ENCODE data around the gene SLC25A30.

The SLC25A30 gene

DNA sequence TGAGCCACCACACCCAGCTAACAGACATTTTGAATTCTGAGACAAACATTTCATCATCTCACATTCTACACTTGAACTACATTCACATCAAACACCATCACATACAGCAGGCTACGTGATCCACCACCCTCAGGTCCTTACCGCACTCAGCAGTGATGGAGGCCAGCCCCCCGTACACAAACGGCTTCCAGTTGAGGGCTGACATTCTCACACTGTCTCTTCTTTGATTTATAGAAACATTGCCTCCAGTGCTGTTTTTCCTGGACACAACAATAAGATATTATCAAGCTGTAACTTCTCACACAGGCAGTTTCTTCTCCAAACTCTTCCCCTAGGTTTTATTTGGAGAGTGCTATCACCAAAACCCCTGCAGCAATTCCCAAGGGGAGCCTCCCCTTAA lies 7.0 kb downstream of the SLC25A30 start:
- no peak for DNase-seq
- Histone ChIP-seq H3K36me3 (ENCODE audit: insufficient read depth, low read length) (peaks cover 13% of the 10 kb centered on the region; the same call in 1 of the 2 replicates), H3K4me1 (ENCODE audit: insufficient read depth, low read length) (peaks cover 5% of the 10 kb centered on the region), H3K4me2 (ENCODE audit: insufficient read depth, low read length) (no peak overlapping the region), H3K27ac (ENCODE audit: low read length) (no peak overlapping the region), H3K4me3 (ENCODE audit: low read depth in 1 of 2, low read length in 2 of 2) (no peak overlapping the region), H4K20me1 (ENCODE audit: insufficient read depth, low read length) (no peaks in the 10 kb centered on the region), H3K9ac (ENCODE audit: low read depth, low read length) (no peak overlapping the region), H2AFZ (ENCODE audit: low read depth, low read length) (no peak overlapping the region), H3K9me3 (ENCODE audit: insufficient read depth, low read length, severe bottlenecking) (no peaks in the 10 kb centered on the region), H3K79me2 (ENCODE audit: insufficient read depth, low read length) (peaks cover 4% of the 10 kb centered on the region; the same call in 1 of the 2 replicates), H3K27me3 (ENCODE audit: insufficient read depth, low read length, poor library complexity) (no peaks in the 10 kb centered on the region)
- no peak for ATAC-seq (ENCODE audit: insufficient read depth, low read depth)
- TF ChIP-seq, protein P1, sequence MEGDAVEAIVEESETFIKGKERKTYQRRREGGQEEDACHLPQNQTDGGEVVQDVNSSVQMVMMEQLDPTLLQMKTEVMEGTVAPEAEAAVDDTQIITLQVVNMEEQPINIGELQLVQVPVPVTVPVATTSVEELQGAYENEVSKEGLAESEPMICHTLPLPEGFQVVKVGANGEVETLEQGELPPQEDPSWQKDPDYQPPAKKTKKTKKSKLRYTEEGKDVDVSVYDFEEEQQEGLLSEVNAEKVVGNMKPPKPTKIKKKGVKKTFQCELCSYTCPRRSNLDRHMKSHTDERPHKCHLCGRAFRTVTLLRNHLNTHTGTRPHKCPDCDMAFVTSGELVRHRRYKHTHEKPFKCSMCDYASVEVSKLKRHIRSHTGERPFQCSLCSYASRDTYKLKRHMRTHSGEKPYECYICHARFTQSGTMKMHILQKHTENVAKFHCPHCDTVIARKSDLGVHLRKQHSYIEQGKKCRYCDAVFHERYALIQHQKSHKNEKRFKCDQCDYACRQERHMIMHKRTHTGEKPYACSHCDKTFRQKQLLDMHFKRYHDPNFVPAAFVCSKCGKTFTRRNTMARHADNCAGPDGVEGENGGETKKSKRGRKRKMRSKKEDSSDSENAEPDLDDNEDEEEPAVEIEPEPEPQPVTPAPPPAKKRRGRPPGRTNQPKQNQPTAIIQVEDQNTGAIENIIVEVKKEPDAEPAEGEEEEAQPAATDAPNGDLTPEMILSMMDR (IDR thresholded peaks at IDR 0.05; ENCODE audit: borderline replicate concordance, extremely low read depth, low read length, poor library complexity, severe bottlenecking) = no peak
- no peak for TF ChIP-seq EZH2 (IDR thresholded peaks at IDR 0.05; ENCODE audit: borderline replicate concordance, low read depth, low read length, severe bottlenecking)

GRCh38 chr13:45410466-45410865 lies 7.7 kb downstream of the SLC25A30 start:
- Histone ChIP-seq H3K9me3 (ENCODE audit: insufficient read depth, low read length, severe bottlenecking) (no peaks in the 10 kb centered on the region), H3K4me2 (ENCODE audit: insufficient read depth, low read length) (no peak overlapping the region), H3K27me3 (ENCODE audit: insufficient read depth, low read length, poor library complexity) (no peaks in the 10 kb centered on the region), H3K79me2 (ENCODE audit: insufficient read depth, low read length) (peaks cover 4% of the 10 kb centered on the region; the same call in 1 of the 2 replicates), H4K20me1 (ENCODE audit: insufficient read depth, low read length) (no peaks in the 10 kb centered on the region), H3K4me3 (ENCODE audit: low read depth in 1 of 2, low read length in 2 of 2) (no peak overlapping the region), H2AFZ (ENCODE audit: low read depth, low read length) (no peak overlapping the region), H3K27ac (ENCODE audit: low read length) (no peak overlapping the region), H3K9ac (ENCODE audit: low read depth, low read length) (no peak overlapping the region), H3K4me1 (ENCODE audit: insufficient read depth, low read length) (no peaks in the 10 kb centered on the region), H3K36me3 (ENCODE audit: insufficient read depth, low read length) (peaks cover 13% of the 10 kb centered on the region; the same call in 1 of the 2 replicates)
- ATAC-seq (ENCODE audit: insufficient read depth, low read depth) = no peak
- DNase-seq = no peak
- no peak for TF ChIP-seq EZH2 (IDR thresholded peaks at IDR 0.05; ENCODE audit: borderline replicate concordance, low read depth, low read length, severe bottlenecking)
- TF ChIP-seq, protein P1 (IDR thresholded peaks at IDR 0.05; ENCODE audit: borderline replicate concordance, extremely low read depth, low read length, poor library complexity, severe bottlenecking) = no peak

GRCh38 chr13:45410001-45410400 lies 8.2 kb downstream of the SLC25A30 start:
- Histone ChIP-seq H3K36me3 (ENCODE audit: insufficient read depth, low read length) (peaks cover 13% of the 10 kb centered on the region; the same call in 1 of the 2 replicates), H3K27ac (ENCODE audit: low read length) (no peak overlapping the region), H3K9ac (ENCODE audit: low read depth, low read length) (no peak overlapping the region), H3K4me1 (ENCODE audit: insufficient read depth, low read length) (no peaks in the 10 kb centered on the region), H3K9me3 (ENCODE audit: insufficient read depth, low read length, severe bottlenecking) (no peaks in the 10 kb centered on the region), H2AFZ (ENCODE audit: low read depth, low read length) (no peak overlapping the region), H3K4me2 (ENCODE audit: insufficient read depth, low read length) (no peak overlapping the region), H3K4me3 (ENCODE audit: low read depth in 1 of 2, low read length in 2 of 2) (no peak overlapping the region), H3K79me2 (ENCODE audit: insufficient read depth, low read length) (peaks cover 4% of the 10 kb centered on the region; the same call in 1 of the 2 replicates), H3K27me3 (ENCODE audit: insufficient read depth, low read length, poor library complexity) (no peaks in the 10 kb centered on the region), H4K20me1 (ENCODE audit: insufficient read depth, low read length) (no peaks in the 10 kb centered on the region)
- ATAC-seq (ENCODE audit: insufficient read depth, low read depth) (no peak), DNase-seq (no peak)
- no peak for TF ChIP-seq EZH2 (IDR thresholded peaks at IDR 0.05; ENCODE audit: borderline replicate concordance, low read depth, low read length, severe bottlenecking)
- TF ChIP-seq, protein P1 (IDR thresholded peaks at IDR 0.05; ENCODE audit: borderline replicate concordance, extremely low read depth, low read length, poor library complexity, severe bottlenecking) = no peak
